Adrenal gland (tissue), 5 donors: ENCODE results near the gene HEATR5A.

Experiments used
- CTCF ChIP-seq, 6 experiments: fragments of 450-650 bp in 4 of 6; fragments of 200-600 bp in 2 of 6; sonication (generic) in 1 of 6; IDR thresholded peaks; 1 replicate in 5 of 6; 2 replicates in 1 of 6; pipeline versions ENCODE4 v1.5.1 to v1.8.0; 2016 to 2021; ENCODE audit warnings: antibody characterized with exemption in 6 of 6, mild to moderate bottlenecking in 2 of 6, moderate library complexity in 1 of 6
- POLR2A ChIP-seq, 2 donors: fragments of 450-650 bp; IDR thresholded peaks; one replicate each; pipeline ENCODE4 v1.6.1; 2017; ENCODE audit warnings: antibody characterized with exemption in 2 of 2, mild to moderate bottlenecking in 2 of 2, moderate library complexity in 1 of 2
- donor health status: DM: no; HTN: no; CAD: no.

- TF ChIP-seq CTCF (IDR thresholded peaks at IDR 0.05) = no peak
- no peak for TF ChIP-seq POLR2A (IDR thresholded peaks at IDR 0.05)
Observed at GRCh38 chr14:31410048-31410650, 10.2 kb downstream of the HEATR5A start.
